ENCODE data around the gene DYSF. TPM values are rescaled to one million over a fixed set of nuclear protein-coding genes. Genes with fewer than 3 reads are reported as not detected.
A peak's percentile ranks its signal among the peaks of the same experiment; 100 is the strongest.

The DYSF gene
- total RNA-seq, 1 donor from 2014 or later, result 0.82 TPM

- FAIRE-seq (no peak), DNase-seq (ENCODE audit: low spot score in 2 of 2) (no peak)
Measured at GRCh38 chr2:71608441-71608840, 155.1 kb downstream of the DYSF start.

- DNase-seq (ENCODE audit: low spot score in 2 of 2) (no peak), FAIRE-seq (no peak)
Measured at GRCh38 chr2:71609029-71609428, 155.7 kb downstream of the DYSF start.

GRCh38 chr2:71609441-71609840 is 156.1 kb downstream of the DYSF start:
- DNase-seq (ENCODE audit: low spot score in 2 of 2), result no peak
- FAIRE-seq, result no peak

- FAIRE-seq (no peak), DNase-seq (ENCODE audit: low spot score in 2 of 2) (no peak)
Measured at GRCh38 chr2:71609958-71610357, 156.6 kb downstream of the DYSF start.

- FAIRE-seq (no peak), DNase-seq (ENCODE audit: low spot score in 2 of 2) (no peak)
Measured at GRCh38 chr2:71610671-71611070, 157.3 kb downstream of the DYSF start.

- no peak for FAIRE-seq
- DNase-seq (ENCODE audit: low spot score in 2 of 2), result no peak
Measured at GRCh38 chr2:71611247-71611646, 157.9 kb downstream of the DYSF start.

GRCh38 chr2:71611781-71612527 is 158.6 kb downstream of the DYSF start:
- DNase-seq (ENCODE audit: low spot score in 2 of 2) (no peak), FAIRE-seq (no peak)

- no peak for DNase-seq (ENCODE audit: low spot score in 2 of 2)
- no peak for FAIRE-seq
Measured at GRCh38 chr2:71612581-71613402, 159.4 kb downstream of the DYSF start.

- FAIRE-seq (no peak), DNase-seq (ENCODE audit: low spot score in 2 of 2) (no peak)
Measured at GRCh38 chr2:71613403-71613952, 160.1 kb downstream of the DYSF start.

- DNase-seq (ENCODE audit: low spot score in 2 of 2), result no peak
- no peak for FAIRE-seq
Measured at GRCh38 chr2:71613953-71614925, 160.9 kb downstream of the DYSF start.

GRCh38 chr2:71614976-71615766 is 161.8 kb downstream of the DYSF start:
- DNase-seq (ENCODE audit: low spot score in 2 of 2) (peak; percentile 46 to 58), FAIRE-seq (no peak)

- FAIRE-seq, result no peak
- DNase-seq (ENCODE audit: low spot score in 2 of 2), result no peak
Measured at GRCh38 chr2:71615767-71616730, 162.7 kb downstream of the DYSF start.

GRCh38 chr2:71617266-71617665 is 163.9 kb downstream of the DYSF start:
- FAIRE-seq (no peak), DNase-seq (ENCODE audit: low spot score in 2 of 2) (no peak)

GRCh38 chr2:71618327-71619113 is 165.2 kb downstream of the DYSF start:
- FAIRE-seq, result no peak
- DNase-seq (ENCODE audit: low spot score in 2 of 2), result no peak

- DNase-seq (ENCODE audit: low spot score in 2 of 2) (no peak), FAIRE-seq (no peak)
Measured at GRCh38 chr2:71619230-71619741, 165.9 kb downstream of the DYSF start.

- no peak for DNase-seq (ENCODE audit: low spot score in 2 of 2)
- no peak for FAIRE-seq
Measured at GRCh38 chr2:71620116-71620515, 166.8 kb downstream of the DYSF start.

- FAIRE-seq (no peak), DNase-seq (ENCODE audit: low spot score in 2 of 2) (no peak)
Measured at GRCh38 chr2:71620851-71621251, 167.5 kb downstream of the DYSF start.
